H9 (cell line): Measurements from ENCODE around the gene DCAF7. TPM values are rescaled to one million over a fixed set of nuclear protein-coding genes. Genes with fewer than 3 reads are reported as not detected.

Experiments used
- DNase-seq: peaks from one replicate; pipeline ENCODE4 v3.0.0-alpha.2; 2017
- H2AFZ ChIP-seq: one replicate; pipeline ENCODE4 v1.6.1; 2013; ENCODE audit warnings: mild to moderate bottlenecking, low read length, control low read depth, moderate library complexity
- H2AK5ac ChIP-seq: 2 replicates; pipeline ENCODE4 v1.6.1; 2013; ENCODE audit warnings: low read length, control low read depth, mixed read lengths; ENCODE audit not compliant: insufficient read length
- H2BK120ac ChIP-seq: one replicate; pipeline ENCODE4 v1.6.1; 2013; ENCODE audit warnings: low read depth, mild to moderate bottlenecking, low read length, control low read depth, inconsistent platforms; ENCODE audit not compliant: poor library complexity, severe bottlenecking
- H2BK12ac ChIP-seq: 2 replicates; pipeline ENCODE4 v1.6.1; 2013; ENCODE audit warnings: low read length, control low read depth, mixed read lengths, low read depth; ENCODE audit not compliant: insufficient read length
- H2BK15ac ChIP-seq: 2 replicates; pipeline ENCODE4 v1.6.1; 2013; ENCODE audit warnings: low read depth, low read length, control low read depth
- H2BK20ac ChIP-seq: one replicate; pipeline ENCODE4 v1.6.1; 2013; ENCODE audit warnings: low read depth, mild to moderate bottlenecking, low read length, control low read depth, inconsistent platforms; ENCODE audit not compliant: poor library complexity, severe bottlenecking
- H2BK5ac ChIP-seq: 2 replicates; pipeline ENCODE4 v1.6.1; 2013; ENCODE audit warnings: low read length, control low read depth, mixed read lengths; ENCODE audit not compliant: insufficient read length
- H3K14ac ChIP-seq: 2 replicates; pipeline ENCODE4 v1.6.1; 2013; ENCODE audit warnings: low read length, control low read depth; ENCODE audit not compliant: insufficient read depth
- H3K18ac ChIP-seq: 2 replicates; pipeline ENCODE4 v1.6.1; 2013; ENCODE audit warnings: low read depth, mild to moderate bottlenecking, mixed read lengths, low read length, control low read depth; ENCODE audit not compliant: insufficient read length
- H3K23ac ChIP-seq: 2 replicates; pipeline ENCODE4 v1.6.1; 2013; ENCODE audit warnings: low read length, control low read depth, mixed read lengths, low read depth; ENCODE audit not compliant: insufficient read length
- H3K23me2 ChIP-seq: 2 replicates; pipeline ENCODE4 v1.6.1; 2013; ENCODE audit warnings: low read depth, mild to moderate bottlenecking, mixed read lengths, low read length, control low read depth; ENCODE audit not compliant: insufficient read length, poor library complexity, severe bottlenecking
- H3K27ac ChIP-seq: 2 replicates; pipeline ENCODE4 v1.5.1; 2013; ENCODE audit warnings: low read length, control low read depth, mixed read lengths, low read depth; ENCODE audit not compliant: insufficient read length
- H3K27me3 ChIP-seq: 2 replicates; pipeline ENCODE4 v1.6.1; 2013; ENCODE audit warnings: low read length, control low read depth, inconsistent platforms; ENCODE audit not compliant: insufficient read depth
- H3K4ac ChIP-seq: 2 replicates; pipeline ENCODE4 v1.6.1; 2013; ENCODE audit warnings: low read depth, mild to moderate bottlenecking, control low read depth, inconsistent platforms, low read length, moderate library complexity
- H3K4me1 ChIP-seq: 2 replicates; pipeline ENCODE4 v1.6.1; 2013; ENCODE audit warnings: low read length, control low read depth, inconsistent platforms; ENCODE audit not compliant: insufficient read depth
- H3K4me2 ChIP-seq: 2 replicates; pipeline ENCODE4 v1.6.1; 2013; ENCODE audit warnings: low read length, control low read depth, mixed read lengths; ENCODE audit not compliant: insufficient read length, insufficient read depth
- H3K56ac ChIP-seq: 2 replicates; pipeline ENCODE4 v1.6.1; 2013; ENCODE audit warnings: low read depth, mild to moderate bottlenecking, mixed read lengths, low read length, control low read depth; ENCODE audit not compliant: insufficient read length
- H3K79me1 ChIP-seq: 2 replicates; pipeline ENCODE4 v1.6.1; 2013; ENCODE audit warnings: low read depth, mild to moderate bottlenecking, moderate library complexity, low read length, control low read depth, inconsistent platforms; ENCODE audit not compliant: insufficient read depth, poor library complexity, severe bottlenecking
- H3K79me2 ChIP-seq: 2 replicates; pipeline ENCODE4 v1.6.1; 2013; ENCODE audit warnings: low read length, control low read depth, inconsistent platforms; ENCODE audit not compliant: insufficient read depth
- H3K9ac ChIP-seq: 2 replicates; pipeline ENCODE4 v1.6.1; 2013; ENCODE audit warnings: low read length, control low read depth, mixed read lengths; ENCODE audit not compliant: insufficient read length; ENCODE audit errors: extremely low read depth
- H3K9me3 ChIP-seq: one replicate; pipeline ENCODE4 v1.6.1; 2013; ENCODE audit warnings: low read depth, low read length, inconsistent platforms; ENCODE audit not compliant: control insufficient read depth
- H3T11ph ChIP-seq: one replicate; pipeline ENCODE4 v1.6.1; 2013; ENCODE audit warnings: mild to moderate bottlenecking, low read length, control low read depth, inconsistent platforms
- H4K20me1 ChIP-seq: one replicate; pipeline ENCODE4 v1.6.1; 2013; ENCODE audit not compliant: control insufficient read depth, insufficient read length, insufficient read depth
- H4K5ac ChIP-seq: 2 replicates; pipeline ENCODE4 v1.6.1; 2013; ENCODE audit warnings: low read depth, mild to moderate bottlenecking, mixed read lengths, low read length, control low read depth; ENCODE audit not compliant: insufficient read length
- H4K8ac ChIP-seq: replicated peaks from 2 replicates; pipeline ENCODE4 v1.6.1; 2013; ENCODE audit warnings: low read length, control low read depth, mixed read lengths, low read depth; ENCODE audit not compliant: insufficient read length
- H4K91ac ChIP-seq: 2 replicates; pipeline ENCODE4 v1.6.1; 2013; ENCODE audit warnings: low read depth, mild to moderate bottlenecking, moderate library complexity, mixed read lengths, low read length, control low read depth; ENCODE audit not compliant: insufficient read length
- H3K27ac Mint-ChIP-seq, 3 experiments: 2 replicates in 2 of 3; 3 replicates in 1 of 3; pipeline ENCODE4 v1.8.0; 2020 to 2021; ENCODE audit warnings: mixed read lengths in 3 of 3, mild to moderate bottlenecking in 1 of 3, moderate library complexity in 1 of 3
- H3K27me3 Mint-ChIP-seq: 2 replicates; pipeline ENCODE4 v1.8.0; 2021; ENCODE audit warnings: low read depth, mild to moderate bottlenecking, moderate library complexity, mixed read lengths
- H3K36me3 Mint-ChIP-seq, 3 experiments: 2 replicates in 2 of 3; 3 replicates in 1 of 3; pipeline ENCODE4 v1.8.0; 2020 to 2021; ENCODE audit warnings: low read depth in 3 of 3, mixed read lengths in 3 of 3; ENCODE audit not compliant: insufficient read depth in 1 of 3
- H3K4me1 Mint-ChIP-seq, 2 experiments: 2 replicates each; pipeline ENCODE4 v1.8.0; 2020; ENCODE audit warnings: mixed read lengths in 2 of 2
- H3K4me3 Mint-ChIP-seq, 2 experiments: 2 replicates in 1 of 2; 3 replicates in 1 of 2; pipeline ENCODE4 v1.8.0; 2020 to 2021; ENCODE audit warnings: mild to moderate bottlenecking in 2 of 2, mixed read lengths in 2 of 2, moderate library complexity in 1 of 2
- H3K9me3 Mint-ChIP-seq, 2 experiments: 2 replicates in 1 of 2; 3 replicates in 1 of 2; pipeline ENCODE4 v1.8.0; 2020; ENCODE audit warnings: mild to moderate bottlenecking in 2 of 2, mixed read lengths in 2 of 2, moderate library complexity in 1 of 2
- WGBS: extraction: QIAGEN DNeasy Blood & Tissue Kit; methylation state at CpG from one replicate; pipeline ENCODE4 v1.1.7; 2013; ENCODE audit warnings: missing lambda C conversion rate, low lambda C conversion rate, mixed read lengths; ENCODE audit not compliant: insufficient read length; ENCODE audit errors: extremely low coverage; 5-methylcytosine and 5-hydroxymethylcytosine counted together
- total RNA-seq: library from RNA; stranded (reverse); gene quantifications from 2 replicates; pipeline ENCODE4 v1.2.1, GENCODE V29; 2021
- TF ChIP-seq, protein P1 (sequence below): fragments of 200-600 bp; sonication (generic); conservative IDR thresholded peaks from 3 replicates; pipeline ENCODE4 v1.8.0; 2021; ENCODE audit warnings: antibody characterized with exemption, mild to moderate bottlenecking

Gene DCAF7
- total RNA-seq, 1 experiment from 2014 or later = 86.2 TPM

DNA sequence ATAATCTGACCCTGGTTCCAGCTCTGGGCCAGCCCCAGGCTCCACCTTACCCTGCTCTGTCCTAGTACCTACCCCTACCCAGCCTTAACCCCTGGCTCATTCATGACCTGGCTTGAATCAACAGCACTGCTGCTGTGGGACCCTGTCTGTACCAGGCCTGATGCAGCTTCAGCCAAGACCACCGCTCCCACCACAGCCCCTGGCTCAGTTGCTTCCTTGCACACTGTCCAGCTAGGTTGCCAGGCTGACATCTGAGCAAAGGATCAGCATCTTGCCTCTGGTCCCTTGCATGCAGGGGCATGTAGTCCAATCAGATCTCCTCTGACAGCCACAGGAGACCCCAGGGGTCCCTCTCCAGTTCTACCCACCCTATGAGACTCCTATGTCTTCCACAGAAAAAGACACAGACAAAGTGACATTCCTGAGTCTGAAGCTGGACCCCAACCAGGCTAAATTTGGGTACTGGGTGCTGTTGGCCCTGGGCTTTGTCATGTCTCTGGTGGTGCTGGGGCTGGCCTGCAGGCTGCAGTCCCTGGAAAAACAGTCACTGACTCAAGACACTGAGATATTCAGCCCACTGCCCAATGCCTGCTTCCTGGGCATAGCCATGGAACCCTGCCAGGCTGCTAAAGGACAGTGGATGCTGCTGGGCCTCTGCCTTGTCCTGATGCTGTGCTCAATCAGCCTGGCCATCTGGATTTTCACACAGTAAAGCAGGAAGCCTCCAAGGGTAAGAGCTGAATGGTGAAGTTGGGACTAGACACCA is 31.0 kb upstream of the DCAF7 start:
- TF ChIP-seq, protein P1, sequence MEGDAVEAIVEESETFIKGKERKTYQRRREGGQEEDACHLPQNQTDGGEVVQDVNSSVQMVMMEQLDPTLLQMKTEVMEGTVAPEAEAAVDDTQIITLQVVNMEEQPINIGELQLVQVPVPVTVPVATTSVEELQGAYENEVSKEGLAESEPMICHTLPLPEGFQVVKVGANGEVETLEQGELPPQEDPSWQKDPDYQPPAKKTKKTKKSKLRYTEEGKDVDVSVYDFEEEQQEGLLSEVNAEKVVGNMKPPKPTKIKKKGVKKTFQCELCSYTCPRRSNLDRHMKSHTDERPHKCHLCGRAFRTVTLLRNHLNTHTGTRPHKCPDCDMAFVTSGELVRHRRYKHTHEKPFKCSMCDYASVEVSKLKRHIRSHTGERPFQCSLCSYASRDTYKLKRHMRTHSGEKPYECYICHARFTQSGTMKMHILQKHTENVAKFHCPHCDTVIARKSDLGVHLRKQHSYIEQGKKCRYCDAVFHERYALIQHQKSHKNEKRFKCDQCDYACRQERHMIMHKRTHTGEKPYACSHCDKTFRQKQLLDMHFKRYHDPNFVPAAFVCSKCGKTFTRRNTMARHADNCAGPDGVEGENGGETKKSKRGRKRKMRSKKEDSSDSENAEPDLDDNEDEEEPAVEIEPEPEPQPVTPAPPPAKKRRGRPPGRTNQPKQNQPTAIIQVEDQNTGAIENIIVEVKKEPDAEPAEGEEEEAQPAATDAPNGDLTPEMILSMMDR = no peak
- Mint-ChIP-seq H3K9me3 (no peaks in the 10 kb centered on the region), H3K27me3 (peaks cover 12% of the 10 kb centered on the region), H3K36me3 (no peaks in the 10 kb centered on the region), H3K27ac (no peak overlapping the region), H3K4me3 (no peak overlapping the region), H3K4me1 (peaks cover 30 to 32% of the 10 kb centered on the region in 2 experiments)
- Histone ChIP-seq H2BK5ac (no peak overlapping the region), H3K27me3 (no peaks in the 10 kb centered on the region), H3K4ac (no peak overlapping the region), H3K56ac (no peak overlapping the region), H3K4me2 (no peak overlapping the region), H3K27ac (no peak overlapping the region), H4K20me1 (no peaks in the 10 kb centered on the region), H2AK5ac (no peak overlapping the region), H3K14ac (no peak overlapping the region), H3K18ac (no peak overlapping the region), H3K23me2 (peaks cover 6% of the 10 kb centered on the region), H2BK20ac (no peak overlapping the region), H4K91ac (no peak overlapping the region), H3K79me2 (no peaks in the 10 kb centered on the region), H3T11ph (no peak overlapping the region), H2BK15ac (no peak overlapping the region), H3K9me3 (no peaks in the 10 kb centered on the region), H2BK12ac (no peak overlapping the region), H2AFZ (no peak overlapping the region), H4K8ac (no peak overlapping the region), H4K5ac (no peak overlapping the region), H3K79me1 (no peaks in the 10 kb centered on the region), H3K4me1 (0 out of 2 replicates have a peak, but pooled peaks cover 6% of the 10 kb centered on the region), H3K9ac (no peak overlapping the region), H3K23ac (no peak overlapping the region), H2BK120ac (no peak overlapping the region)
- no peak for DNase-seq
- WGBS = no CpG with 5 or more reads among the region's 1 CpG
